Measurements from ENCODE around the gene PIP4K2C. TPM values are rescaled to one million over a fixed set of nuclear protein-coding genes. Genes with fewer than 3 reads are reported as not detected.

Gene PIP4K2C
- total RNA-seq, 1 donor = 33.2 TPM

DNA sequence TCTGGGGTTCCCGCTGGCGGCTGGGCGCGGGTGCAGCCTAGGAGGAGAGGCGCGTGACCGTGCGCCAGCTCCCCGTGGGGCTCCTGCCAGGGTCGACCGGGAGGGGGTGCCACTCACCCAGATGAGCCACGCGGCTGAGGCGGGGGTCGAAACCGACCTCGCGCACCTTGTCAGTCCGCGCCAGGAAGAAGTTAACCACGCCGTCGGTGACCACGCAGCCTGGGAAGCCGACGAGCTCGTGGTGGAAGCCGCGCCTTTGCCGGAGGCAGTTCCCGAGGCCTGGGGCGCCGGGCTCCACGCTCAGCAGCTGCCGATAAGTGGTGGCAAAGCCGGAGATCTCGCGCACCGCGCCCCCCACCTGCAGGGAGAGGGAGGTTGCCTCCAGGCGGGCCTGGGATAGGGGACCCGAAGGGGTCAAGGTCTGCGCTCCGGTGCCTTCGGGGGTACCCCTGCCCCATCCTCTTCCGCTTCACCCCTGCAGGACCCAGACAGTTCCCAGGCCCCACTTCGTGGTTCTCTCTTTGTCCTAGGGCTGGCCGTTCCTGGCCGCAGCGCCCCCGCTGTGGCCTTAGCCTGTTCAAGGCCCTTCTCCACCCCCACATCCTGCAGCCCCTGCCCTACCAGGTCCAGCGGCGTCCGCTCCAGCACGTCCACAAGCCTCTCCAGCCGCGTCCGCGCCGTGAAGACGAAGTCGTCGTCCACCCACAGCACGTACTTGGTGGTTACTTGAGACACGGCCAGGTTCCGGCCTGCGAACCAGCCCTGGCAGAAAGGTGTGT lies 36.7 kb downstream of the PIP4K2C start:
- no peak for DNase-seq (ENCODE audit: low read depth)
- H3K4me3 ChIP-seq (ENCODE audit: low read depth, low read length) = no peak overlapping the region
- TF ChIP-seq, protein P1, sequence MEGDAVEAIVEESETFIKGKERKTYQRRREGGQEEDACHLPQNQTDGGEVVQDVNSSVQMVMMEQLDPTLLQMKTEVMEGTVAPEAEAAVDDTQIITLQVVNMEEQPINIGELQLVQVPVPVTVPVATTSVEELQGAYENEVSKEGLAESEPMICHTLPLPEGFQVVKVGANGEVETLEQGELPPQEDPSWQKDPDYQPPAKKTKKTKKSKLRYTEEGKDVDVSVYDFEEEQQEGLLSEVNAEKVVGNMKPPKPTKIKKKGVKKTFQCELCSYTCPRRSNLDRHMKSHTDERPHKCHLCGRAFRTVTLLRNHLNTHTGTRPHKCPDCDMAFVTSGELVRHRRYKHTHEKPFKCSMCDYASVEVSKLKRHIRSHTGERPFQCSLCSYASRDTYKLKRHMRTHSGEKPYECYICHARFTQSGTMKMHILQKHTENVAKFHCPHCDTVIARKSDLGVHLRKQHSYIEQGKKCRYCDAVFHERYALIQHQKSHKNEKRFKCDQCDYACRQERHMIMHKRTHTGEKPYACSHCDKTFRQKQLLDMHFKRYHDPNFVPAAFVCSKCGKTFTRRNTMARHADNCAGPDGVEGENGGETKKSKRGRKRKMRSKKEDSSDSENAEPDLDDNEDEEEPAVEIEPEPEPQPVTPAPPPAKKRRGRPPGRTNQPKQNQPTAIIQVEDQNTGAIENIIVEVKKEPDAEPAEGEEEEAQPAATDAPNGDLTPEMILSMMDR (IDR thresholded peaks at IDR 0.05; ENCODE audit: insufficient read depth, low read depth, low read length) = no peak

DNA sequence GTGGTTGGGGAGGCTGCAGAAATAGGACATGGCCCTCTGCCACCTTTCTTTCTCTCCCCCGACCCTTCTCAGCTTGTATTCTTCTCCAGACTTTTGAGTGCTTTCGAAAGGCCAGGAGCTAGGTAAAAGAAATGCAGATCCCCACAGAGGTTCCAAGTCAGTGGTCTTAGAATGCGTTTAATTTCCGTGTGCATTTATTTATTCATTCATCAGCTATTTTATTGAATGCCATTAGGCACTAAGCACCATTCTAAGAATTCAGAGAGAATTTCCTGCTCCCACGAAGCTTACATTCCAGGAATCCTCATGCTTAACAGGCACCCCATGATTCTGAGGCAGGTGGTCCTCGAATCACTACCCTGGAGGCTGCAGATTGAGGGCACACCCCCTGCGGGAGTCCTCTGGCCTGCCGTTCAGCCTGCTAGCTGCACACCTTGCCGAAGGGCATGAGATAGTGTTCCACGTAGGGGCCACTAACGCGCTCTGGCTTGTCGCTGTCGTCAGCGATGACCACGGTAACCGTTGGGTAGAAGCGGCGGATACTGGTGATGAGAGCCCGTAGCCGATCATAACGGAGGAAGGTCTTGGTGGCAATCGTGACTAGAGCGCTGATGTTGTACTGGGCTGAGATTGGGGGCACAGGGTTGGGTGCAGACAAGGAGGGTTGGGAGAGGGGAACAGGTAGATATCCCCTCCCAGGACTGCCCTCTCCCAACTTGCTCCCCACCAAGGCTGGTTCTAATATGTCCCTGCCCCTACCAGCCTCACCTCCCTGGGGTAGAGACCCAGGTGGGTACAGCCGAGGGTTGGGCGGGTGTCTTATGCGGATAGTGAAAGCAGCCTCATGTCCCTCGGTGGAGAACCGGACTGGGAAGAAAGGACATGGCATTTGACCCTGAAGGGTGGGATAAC lies 37.5 kb downstream of the PIP4K2C start:
- TF ChIP-seq, protein P1 (IDR thresholded peaks at IDR 0.05; ENCODE audit: insufficient read depth, low read depth, low read length) = no peak
- no peak for DNase-seq (ENCODE audit: low read depth)

DNA sequence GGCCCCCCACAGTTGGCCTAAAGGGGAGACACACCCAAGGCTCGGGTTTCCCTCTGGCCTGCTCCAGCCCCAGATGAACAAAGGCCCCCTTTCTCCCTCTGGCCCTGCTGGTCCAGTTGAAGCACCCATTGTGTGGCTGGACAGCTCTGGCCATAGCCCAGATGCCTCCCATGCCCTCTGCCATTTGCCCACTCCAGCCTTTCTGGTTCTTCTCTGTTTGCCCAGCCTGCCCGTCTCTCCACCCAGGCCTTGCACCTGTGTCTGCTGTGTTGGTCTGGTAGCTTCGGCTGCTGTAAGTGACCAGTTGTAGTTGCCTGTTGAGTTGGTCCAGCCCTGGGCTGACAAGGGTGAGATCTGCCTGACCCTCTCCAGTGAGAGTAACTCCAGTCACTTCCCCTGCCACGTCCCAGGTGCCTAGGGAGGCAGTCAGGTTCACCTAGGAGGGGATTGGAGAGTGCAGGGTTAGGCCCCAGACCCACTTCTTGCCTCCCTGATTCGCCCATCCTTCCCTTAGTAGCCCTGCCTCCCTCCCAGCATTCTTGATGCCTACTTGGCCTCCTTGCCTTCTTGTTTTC lies 39.0 kb downstream of the PIP4K2C start:
- TF ChIP-seq, protein P1 (IDR thresholded peaks at IDR 0.05; ENCODE audit: insufficient read depth, low read depth, low read length) = no peak
- DNase-seq (ENCODE audit: low read depth) = no peak
- H3K4me3 ChIP-seq (ENCODE audit: low read depth, low read length) = no peak overlapping the region

More for the DNA sequence above, 37.5 kb downstream of the PIP4K2C start:
- H3K4me3 ChIP-seq (ENCODE audit: low read depth, low read length) = no peak overlapping the region

DNA sequence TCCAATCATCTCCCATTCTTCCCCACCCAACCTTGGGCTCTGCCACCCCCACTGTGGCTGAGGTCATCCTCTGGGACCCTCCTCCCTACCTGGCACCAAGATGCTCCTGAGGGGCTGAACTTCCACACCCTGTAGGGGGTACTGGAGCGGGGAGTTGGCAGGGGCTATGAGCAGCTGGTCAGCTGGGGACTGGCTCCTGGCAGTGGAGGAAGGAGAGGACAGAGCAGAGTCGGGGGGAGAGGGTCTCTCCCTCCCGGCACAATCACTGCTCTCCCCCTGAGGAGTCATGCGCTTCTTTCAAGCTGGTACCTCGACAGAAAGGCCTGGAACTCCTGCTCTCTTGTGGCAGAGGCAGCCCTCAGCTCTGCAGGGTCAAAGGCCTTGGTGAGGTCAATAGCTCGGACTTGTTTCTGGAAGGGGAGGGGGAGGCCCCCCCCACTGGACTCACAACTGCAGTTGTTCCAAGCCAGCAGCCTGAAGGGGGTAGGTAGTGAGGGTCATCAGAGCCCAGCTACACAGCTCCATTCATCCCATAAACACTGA lies 40.0 kb downstream of the PIP4K2C start:
- TF ChIP-seq, protein P1 (IDR thresholded peaks at IDR 0.05; ENCODE audit: insufficient read depth, low read depth, low read length) = no peak
- no peak overlapping the region for H3K4me3 ChIP-seq (ENCODE audit: low read depth, low read length)
- DNase-seq (ENCODE audit: low read depth) = no peak

DNA sequence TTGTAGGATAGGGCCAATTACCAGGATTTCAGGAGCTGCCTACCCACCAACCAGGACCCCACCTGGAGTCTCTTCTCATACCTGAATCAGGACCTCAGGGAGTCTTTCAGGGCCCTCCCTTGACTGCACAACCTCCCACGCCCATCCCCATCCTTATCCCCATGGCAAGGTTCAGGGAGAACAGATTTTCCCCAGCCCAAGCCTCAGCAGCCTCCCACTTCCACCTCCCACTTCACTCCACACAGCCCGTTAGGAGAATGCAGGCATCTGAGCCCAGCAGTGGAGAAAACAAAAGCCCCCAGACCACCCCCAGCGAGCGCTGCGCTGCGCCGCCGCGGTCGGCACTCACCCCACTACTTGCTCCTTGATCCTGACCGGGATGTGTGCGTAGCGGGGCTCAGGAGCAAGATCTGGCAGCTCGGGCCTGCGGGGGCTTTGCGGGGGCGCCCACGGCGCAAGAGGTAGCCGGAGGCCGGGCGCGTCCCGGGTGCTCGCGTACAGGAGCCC lies 40.6 kb downstream of the PIP4K2C start:
- no peak for DNase-seq (ENCODE audit: low read depth)
- H3K4me3 ChIP-seq (ENCODE audit: low read depth, low read length) = no peak overlapping the region
- TF ChIP-seq, protein P1 (IDR thresholded peaks at IDR 0.05; ENCODE audit: insufficient read depth, low read depth, low read length) = no peak
